PC-3 (cell line): Measurements from ENCODE around the gene UBE2L3.

Experiments
- CTCF ChIP-seq: fragments of 300-600 bp; sonication (generic); conservative IDR thresholded peaks from 2 replicates; pipeline ENCODE4 v1.5.1; 2017; ENCODE audit warnings: antibody characterized with exemption, low read depth, mild to moderate bottlenecking, low read length
- EZH2 ChIP-seq: fragments of 300-600 bp; sonication (generic); IDR thresholded peaks from one replicate; pipeline ENCODE4 v1.6.1; 2017; ENCODE audit warnings: antibody characterized with exemption, mild to moderate bottlenecking, low read length; ENCODE audit not compliant: unreplicated experiment
- EZH2phosphoT487 ChIP-seq: fragments of 300-600 bp; sonication (generic); IDR thresholded peaks from 2 replicates; pipeline ENCODE4 v1.6.1; 2018; ENCODE audit warnings: mild to moderate bottlenecking, antibody characterized with exemption, low read length, borderline replicate concordance

GRCh38 chr22:21626735-21627469 is 59.4 kb downstream of the UBE2L3 start:
- no peak for TF ChIP-seq EZH2
- no peak for TF ChIP-seq CTCF
- TF ChIP-seq EZH2phosphoT487: no peak
